ENCODE data around the gene PTGS2. TPM values are rescaled to one million over a fixed set of nuclear protein-coding genes. Genes with fewer than 3 reads are reported as not detected.

The PTGS2 gene
- total RNA-seq, 1 donor from 2014 or later = not detected

GRCh38 chr1:186681121-186681520 is 898 bp upstream of the PTGS2 start:
- Mint-ChIP-seq H3K4me1 (ENCODE audit: low read depth, unreplicated experiment) (no peaks in the 10 kb centered on the region), H3K36me3 (ENCODE audit: unreplicated experiment) (no peaks in the 10 kb centered on the region), H3K27me3 (ENCODE audit: unreplicated experiment) (peaks cover 6% of the 10 kb centered on the region), H3K9me3 (ENCODE audit: unreplicated experiment) (peaks cover 1% of the 10 kb centered on the region), H3K4me3 (ENCODE audit: unreplicated experiment) (peak overlapping the region; percentile 93), H3K27ac (ENCODE audit: unreplicated experiment) (no peak overlapping the region)
- DNase-seq = no peak
- no peak for TF ChIP-seq CTCF (IDR thresholded peaks at IDR 0.05; ENCODE audit: partially characterized antibody, unreplicated experiment)

DNA sequence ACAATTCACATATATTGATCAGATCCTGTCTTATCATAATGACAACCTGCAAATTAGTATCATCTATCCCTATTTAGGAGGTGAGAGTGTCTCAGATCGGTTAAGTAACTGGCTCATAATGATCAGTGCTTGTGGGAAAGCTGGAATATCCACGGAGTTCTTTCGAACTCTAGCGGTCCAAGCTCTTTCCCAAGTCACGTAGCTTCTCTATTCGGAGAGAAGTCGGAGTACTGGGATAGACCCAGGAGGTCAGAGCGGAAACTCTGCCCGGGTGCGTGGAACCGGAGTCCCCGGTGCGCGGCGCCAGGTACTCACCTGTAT is 339 bp downstream of the PTGS2 start:
- H3K36me3 Mint-ChIP-seq (ENCODE audit: unreplicated experiment) = no peaks in the 10 kb centered on the region
- H3K27me3 Mint-ChIP-seq (ENCODE audit: unreplicated experiment) = peaks cover 4% of the 10 kb centered on the region
- H3K4me1 Mint-ChIP-seq (ENCODE audit: low read depth, unreplicated experiment) = no peaks in the 10 kb centered on the region
- no peak for DNase-seq
- H3K27ac Mint-ChIP-seq (ENCODE audit: unreplicated experiment) = no peak overlapping the region
- peak overlapping the region; percentile 93 for H3K4me3 Mint-ChIP-seq (ENCODE audit: unreplicated experiment)
- peaks cover 1% of the 10 kb centered on the region for H3K9me3 Mint-ChIP-seq (ENCODE audit: unreplicated experiment)
- no peak for TF ChIP-seq CTCF (IDR thresholded peaks at IDR 0.05; ENCODE audit: partially characterized antibody, unreplicated experiment)

DNA sequence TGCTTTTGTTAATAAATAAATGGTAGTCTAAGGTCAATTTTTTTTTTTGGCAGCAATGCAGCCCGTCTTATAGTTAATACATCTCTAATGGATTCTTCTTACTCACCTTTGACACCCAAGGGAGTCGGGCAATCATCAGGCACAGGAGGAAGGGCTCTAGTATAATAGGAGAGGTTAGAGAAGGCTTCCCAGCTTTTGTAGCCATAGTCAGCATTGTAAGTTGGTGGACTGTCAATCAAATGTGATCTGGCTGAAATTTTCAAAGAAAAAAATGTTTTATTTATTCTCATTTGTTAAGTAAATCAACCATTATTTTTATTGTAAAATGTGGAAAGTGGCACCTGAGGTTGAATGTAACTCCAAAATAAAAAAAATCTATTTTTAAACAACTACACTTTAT is 2.1 kb downstream of the PTGS2 start:
- H3K36me3 Mint-ChIP-seq (ENCODE audit: unreplicated experiment) = no peaks in the 10 kb centered on the region
- peaks cover 1% of the 10 kb centered on the region for H3K9me3 Mint-ChIP-seq (ENCODE audit: unreplicated experiment)
- H3K27ac Mint-ChIP-seq (ENCODE audit: unreplicated experiment) = no peak overlapping the region
- no peak for DNase-seq
- no peaks in the 10 kb centered on the region for H3K4me1 Mint-ChIP-seq (ENCODE audit: low read depth, unreplicated experiment)
- H3K4me3 Mint-ChIP-seq (ENCODE audit: unreplicated experiment) = no peak overlapping the region
- TF ChIP-seq CTCF (IDR thresholded peaks at IDR 0.05; ENCODE audit: partially characterized antibody, unreplicated experiment) = no peak
- H3K27me3 Mint-ChIP-seq (ENCODE audit: unreplicated experiment) = peaks cover 3% of the 10 kb centered on the region

DNA sequence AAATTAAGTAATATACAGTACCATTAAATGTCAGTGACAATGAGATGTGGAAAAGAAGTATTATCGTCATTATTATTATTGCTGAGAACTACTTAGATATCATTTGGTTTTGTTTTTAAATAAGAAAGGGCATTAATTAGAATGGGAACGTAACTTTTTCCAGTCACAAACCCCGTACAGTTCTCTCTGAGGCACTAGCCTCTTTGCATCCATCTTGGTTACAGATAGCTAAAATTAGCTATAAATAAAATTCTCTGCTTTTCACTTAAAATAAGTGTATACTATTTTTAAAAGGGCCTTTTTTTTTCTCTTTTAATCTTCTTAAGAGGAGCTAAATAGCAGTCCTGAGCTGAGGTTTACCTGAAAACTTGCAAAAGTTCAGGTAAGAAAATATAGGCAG is 7.6 kb downstream of the PTGS2 start:
- Mint-ChIP-seq H3K27me3 (ENCODE audit: unreplicated experiment) (no peaks in the 10 kb centered on the region), H3K4me1 (ENCODE audit: low read depth, unreplicated experiment) (no peaks in the 10 kb centered on the region), H3K4me3 (ENCODE audit: unreplicated experiment) (no peak overlapping the region), H3K9me3 (ENCODE audit: unreplicated experiment) (no peaks in the 10 kb centered on the region), H3K27ac (ENCODE audit: unreplicated experiment) (no peak overlapping the region), H3K36me3 (ENCODE audit: unreplicated experiment) (no peaks in the 10 kb centered on the region)
- no peak for TF ChIP-seq CTCF (IDR thresholded peaks at IDR 0.05; ENCODE audit: partially characterized antibody, unreplicated experiment)
- DNase-seq = no peak

DNA sequence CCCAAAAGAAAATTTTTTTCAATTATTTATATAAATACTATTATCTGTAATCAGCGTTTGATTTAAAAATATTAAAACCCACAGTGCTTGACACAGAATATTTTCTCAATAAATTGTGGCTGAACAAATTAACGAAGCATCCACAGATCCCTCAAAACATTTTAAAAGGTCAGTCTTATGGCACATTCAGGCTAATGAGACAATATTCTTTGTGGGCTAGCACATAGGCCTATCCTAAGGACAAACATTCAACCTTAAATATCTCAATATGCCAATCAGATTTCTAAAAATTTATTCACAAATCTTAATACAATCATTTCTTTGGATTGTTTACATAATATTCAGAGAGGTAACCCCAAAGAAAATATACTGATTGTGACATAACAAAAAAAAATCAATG is 8.1 kb downstream of the PTGS2 start:
- TF ChIP-seq CTCF (IDR thresholded peaks at IDR 0.05; ENCODE audit: partially characterized antibody, unreplicated experiment) = no peak
- H3K9me3 Mint-ChIP-seq (ENCODE audit: unreplicated experiment) = no peaks in the 10 kb centered on the region
- H3K4me1 Mint-ChIP-seq (ENCODE audit: low read depth, unreplicated experiment) = no peaks in the 10 kb centered on the region
- H3K27me3 Mint-ChIP-seq (ENCODE audit: unreplicated experiment) = no peaks in the 10 kb centered on the region
- no peak overlapping the region for H3K27ac Mint-ChIP-seq (ENCODE audit: unreplicated experiment)
- DNase-seq = no peak
- no peaks in the 10 kb centered on the region for H3K36me3 Mint-ChIP-seq (ENCODE audit: unreplicated experiment)
- no peak overlapping the region for H3K4me3 Mint-ChIP-seq (ENCODE audit: unreplicated experiment)

Measured in glutamatergic neuron (in vitro differentiated cells).